ENCODE measurements around the gene MYBPHL.

DNA sequence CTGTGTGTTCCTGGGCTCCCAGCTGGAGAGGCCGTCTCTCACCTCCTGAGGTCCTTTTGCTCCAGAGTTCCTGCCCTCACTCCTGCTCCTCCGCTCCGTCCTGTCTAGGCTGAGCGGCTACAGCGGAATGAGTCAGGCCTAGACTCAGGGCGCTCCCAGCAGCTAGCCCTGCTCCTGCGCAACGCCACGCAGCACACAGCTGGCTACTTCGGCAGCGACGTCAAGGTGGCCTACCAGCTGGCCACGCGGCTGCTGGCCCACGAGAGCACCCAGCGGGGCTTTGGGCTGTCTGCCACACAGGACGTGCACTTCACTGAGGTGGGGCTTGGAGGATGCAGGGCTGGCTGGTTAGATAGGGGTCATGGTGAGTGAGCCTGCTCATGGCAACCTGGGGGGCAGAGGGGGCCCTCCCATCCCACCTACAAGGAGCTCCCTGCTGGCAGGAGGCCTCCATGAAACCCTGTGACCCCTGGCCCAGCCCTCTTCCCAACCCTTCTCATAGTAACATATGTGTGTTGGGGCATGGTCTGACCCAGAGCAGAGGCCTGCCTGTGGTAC, 39.0 kb downstream of the MYBPHL start:
- TF ChIP-seq, protein P1, sequence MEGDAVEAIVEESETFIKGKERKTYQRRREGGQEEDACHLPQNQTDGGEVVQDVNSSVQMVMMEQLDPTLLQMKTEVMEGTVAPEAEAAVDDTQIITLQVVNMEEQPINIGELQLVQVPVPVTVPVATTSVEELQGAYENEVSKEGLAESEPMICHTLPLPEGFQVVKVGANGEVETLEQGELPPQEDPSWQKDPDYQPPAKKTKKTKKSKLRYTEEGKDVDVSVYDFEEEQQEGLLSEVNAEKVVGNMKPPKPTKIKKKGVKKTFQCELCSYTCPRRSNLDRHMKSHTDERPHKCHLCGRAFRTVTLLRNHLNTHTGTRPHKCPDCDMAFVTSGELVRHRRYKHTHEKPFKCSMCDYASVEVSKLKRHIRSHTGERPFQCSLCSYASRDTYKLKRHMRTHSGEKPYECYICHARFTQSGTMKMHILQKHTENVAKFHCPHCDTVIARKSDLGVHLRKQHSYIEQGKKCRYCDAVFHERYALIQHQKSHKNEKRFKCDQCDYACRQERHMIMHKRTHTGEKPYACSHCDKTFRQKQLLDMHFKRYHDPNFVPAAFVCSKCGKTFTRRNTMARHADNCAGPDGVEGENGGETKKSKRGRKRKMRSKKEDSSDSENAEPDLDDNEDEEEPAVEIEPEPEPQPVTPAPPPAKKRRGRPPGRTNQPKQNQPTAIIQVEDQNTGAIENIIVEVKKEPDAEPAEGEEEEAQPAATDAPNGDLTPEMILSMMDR (conservative IDR thresholded peaks at IDR 0.05; ENCODE audit: low read depth in 2 of 2) = no peak
- TF ChIP-seq POLR2AphosphoS5 (IDR thresholded peaks at IDR 0.05; ENCODE audit: low read depth) (no peak), EZH2phosphoT487 (IDR thresholded peaks at IDR 0.05; ENCODE audit: unreplicated experiment) (no peak), EZH2 (IDR thresholded peaks at IDR 0.05; ENCODE audit: low read depth, unreplicated experiment) (no peak), JUNB (IDR thresholded peaks at IDR 0.05; ENCODE audit: unreplicated experiment) (no peak)
- TF ChIP-seq, protein P2, sequence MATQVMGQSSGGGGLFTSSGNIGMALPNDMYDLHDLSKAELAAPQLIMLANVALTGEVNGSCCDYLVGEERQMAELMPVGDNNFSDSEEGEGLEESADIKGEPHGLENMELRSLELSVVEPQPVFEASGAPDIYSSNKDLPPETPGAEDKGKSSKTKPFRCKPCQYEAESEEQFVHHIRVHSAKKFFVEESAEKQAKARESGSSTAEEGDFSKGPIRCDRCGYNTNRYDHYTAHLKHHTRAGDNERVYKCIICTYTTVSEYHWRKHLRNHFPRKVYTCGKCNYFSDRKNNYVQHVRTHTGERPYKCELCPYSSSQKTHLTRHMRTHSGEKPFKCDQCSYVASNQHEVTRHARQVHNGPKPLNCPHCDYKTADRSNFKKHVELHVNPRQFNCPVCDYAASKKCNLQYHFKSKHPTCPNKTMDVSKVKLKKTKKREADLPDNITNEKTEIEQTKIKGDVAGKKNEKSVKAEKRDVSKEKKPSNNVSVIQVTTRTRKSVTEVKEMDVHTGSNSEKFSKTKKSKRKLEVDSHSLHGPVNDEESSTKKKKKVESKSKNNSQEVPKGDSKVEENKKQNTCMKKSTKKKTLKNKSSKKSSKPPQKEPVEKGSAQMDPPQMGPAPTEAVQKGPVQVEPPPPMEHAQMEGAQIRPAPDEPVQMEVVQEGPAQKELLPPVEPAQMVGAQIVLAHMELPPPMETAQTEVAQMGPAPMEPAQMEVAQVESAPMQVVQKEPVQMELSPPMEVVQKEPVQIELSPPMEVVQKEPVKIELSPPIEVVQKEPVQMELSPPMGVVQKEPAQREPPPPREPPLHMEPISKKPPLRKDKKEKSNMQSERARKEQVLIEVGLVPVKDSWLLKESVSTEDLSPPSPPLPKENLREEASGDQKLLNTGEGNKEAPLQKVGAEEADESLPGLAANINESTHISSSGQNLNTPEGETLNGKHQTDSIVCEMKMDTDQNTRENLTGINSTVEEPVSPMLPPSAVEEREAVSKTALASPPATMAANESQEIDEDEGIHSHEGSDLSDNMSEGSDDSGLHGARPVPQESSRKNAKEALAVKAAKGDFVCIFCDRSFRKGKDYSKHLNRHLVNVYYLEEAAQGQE (IDR thresholded peaks at IDR 0.05; ENCODE audit: unreplicated experiment) = no peak
- TF ChIP-seq, protein P3, sequence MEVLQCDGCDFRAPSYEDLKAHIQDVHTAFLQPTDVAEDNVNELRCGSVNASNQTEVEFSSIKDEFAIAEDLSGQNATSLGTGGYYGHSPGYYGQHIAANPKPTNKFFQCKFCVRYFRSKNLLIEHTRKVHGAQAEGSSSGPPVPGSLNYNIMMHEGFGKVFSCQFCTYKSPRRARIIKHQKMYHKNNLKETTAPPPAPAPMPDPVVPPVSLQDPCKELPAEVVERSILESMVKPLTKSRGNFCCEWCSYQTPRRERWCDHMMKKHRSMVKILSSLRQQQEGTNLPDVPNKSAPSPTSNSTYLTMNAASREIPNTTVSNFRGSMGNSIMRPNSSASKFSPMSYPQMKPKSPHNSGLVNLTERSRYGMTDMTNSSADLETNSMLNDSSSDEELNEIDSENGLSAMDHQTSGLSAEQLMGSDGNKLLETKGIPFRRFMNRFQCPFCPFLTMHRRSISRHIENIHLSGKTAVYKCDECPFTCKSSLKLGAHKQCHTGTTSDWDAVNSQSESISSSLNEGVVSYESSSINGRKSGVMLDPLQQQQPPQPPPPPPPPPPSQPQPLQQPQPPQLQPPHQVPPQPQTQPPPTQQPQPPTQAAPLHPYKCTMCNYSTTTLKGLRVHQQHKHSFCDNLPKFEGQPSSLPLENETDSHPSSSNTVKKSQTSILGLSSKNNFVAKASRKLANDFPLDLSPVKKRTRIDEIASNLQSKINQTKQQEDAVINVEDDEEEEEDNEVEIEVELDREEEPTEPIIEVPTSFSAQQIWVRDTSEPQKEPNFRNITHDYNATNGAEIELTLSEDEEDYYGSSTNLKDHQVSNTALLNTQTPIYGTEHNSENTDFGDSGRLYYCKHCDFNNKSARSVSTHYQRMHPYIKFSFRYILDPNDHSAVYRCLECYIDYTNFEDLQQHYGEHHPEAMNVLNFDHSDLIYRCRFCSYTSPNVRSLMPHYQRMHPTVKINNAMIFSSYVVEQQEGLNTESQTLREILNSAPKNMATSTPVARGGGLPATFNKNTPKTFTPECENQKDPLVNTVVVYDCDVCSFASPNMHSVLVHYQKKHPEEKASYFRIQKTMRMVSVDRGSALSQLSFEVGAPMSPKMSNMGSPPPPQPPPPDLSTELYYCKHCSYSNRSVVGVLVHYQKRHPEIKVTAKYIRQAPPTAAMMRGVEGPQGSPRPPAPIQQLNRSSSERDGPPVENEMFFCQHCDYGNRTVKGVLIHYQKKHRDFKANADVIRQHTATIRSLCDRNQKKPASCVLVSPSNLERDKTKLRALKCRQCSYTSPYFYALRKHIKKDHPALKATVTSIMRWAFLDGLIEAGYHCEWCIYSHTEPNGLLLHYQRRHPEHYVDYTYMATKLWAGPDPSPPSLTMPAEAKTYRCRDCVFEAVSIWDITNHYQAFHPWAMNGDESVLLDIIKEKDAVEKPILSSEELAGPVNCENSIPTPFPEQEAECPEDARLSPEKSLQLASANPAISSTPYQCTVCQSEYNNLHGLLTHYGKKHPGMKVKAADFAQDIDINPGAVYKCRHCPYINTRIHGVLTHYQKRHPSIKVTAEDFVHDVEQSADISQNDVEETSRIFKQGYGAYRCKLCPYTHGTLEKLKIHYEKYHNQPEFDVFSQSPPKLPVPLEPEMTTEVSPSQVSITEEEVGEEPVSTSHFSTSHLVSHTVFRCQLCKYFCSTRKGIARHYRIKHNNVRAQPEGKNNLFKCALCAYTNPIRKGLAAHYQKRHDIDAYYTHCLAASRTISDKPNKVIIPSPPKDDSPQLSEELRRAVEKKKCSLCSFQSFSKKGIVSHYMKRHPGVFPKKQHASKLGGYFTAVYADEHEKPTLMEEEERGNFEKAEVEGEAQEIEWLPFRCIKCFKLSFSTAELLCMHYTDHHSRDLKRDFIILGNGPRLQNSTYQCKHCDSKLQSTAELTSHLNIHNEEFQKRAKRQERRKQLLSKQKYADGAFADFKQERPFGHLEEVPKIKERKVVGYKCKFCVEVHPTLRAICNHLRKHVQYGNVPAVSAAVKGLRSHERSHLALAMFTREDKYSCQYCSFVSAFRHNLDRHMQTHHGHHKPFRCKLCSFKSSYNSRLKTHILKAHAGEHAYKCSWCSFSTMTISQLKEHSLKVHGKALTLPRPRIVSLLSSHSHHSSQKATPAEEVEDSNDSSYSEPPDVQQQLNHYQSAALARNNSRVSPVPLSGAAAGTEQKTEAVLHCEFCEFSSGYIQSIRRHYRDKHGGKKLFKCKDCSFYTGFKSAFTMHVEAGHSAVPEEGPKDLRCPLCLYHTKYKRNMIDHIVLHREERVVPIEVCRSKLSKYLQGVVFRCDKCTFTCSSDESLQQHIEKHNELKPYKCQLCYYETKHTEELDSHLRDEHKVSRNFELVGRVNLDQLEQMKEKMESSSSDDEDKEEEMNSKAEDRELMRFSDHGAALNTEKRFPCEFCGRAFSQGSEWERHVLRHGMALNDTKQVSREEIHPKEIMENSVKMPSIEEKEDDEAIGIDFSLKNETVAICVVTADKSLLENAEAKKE (CRISPR knock-in tag; IDR thresholded peaks at IDR 0.05) = no peak

All from GM23338 (cell line).